Ishikawa (cell line): ENCODE data around the gene DCANP1.

Source experiments
- CEBPB ChIP-seq: IDR thresholded peaks from 2 replicates; pipeline ENCODE4 v1.6.1; 2012
- CREB1 ChIP-seq: IDR thresholded peaks from 2 replicates; pipeline ENCODE4 v1.6.1; 2012; ENCODE audit warnings: low read depth
- EGR1 ChIP-seq: IDR thresholded peaks from 2 replicates; pipeline ENCODE4 v1.6.1; 2012
- EP300 ChIP-seq: IDR thresholded peaks from 2 replicates; pipeline ENCODE4 v1.6.1; 2012; ENCODE audit warnings: borderline replicate concordance
- FOXM1 ChIP-seq: IDR thresholded peaks from 2 replicates; pipeline ENCODE4 v1.6.1; 2012; ENCODE audit warnings: low read depth, borderline replicate concordance
- NFIC ChIP-seq: IDR thresholded peaks from 2 replicates; pipeline ENCODE4 v1.6.1; 2012
- RAD21 ChIP-seq: IDR thresholded peaks from 2 replicates; pipeline ENCODE4 v1.6.1; 2012; ENCODE audit warnings: low read depth
- TAF1 ChIP-seq: IDR thresholded peaks from 2 replicates; pipeline ENCODE4 v1.6.1; 2012; ENCODE audit warnings: low read depth, mild to moderate bottlenecking
- TCF12 ChIP-seq: IDR thresholded peaks from 2 replicates; pipeline ENCODE4 v1.6.1; 2012; ENCODE audit warnings: low read depth
- TEAD4 ChIP-seq: IDR thresholded peaks from 2 replicates; pipeline ENCODE4 v1.6.1; 2012
- YY1 ChIP-seq: IDR thresholded peaks from 2 replicates; pipeline ENCODE4 v1.6.1; 2012; ENCODE audit warnings: low read depth
- ZBTB7A ChIP-seq: IDR thresholded peaks from 2 replicates; pipeline ENCODE4 v1.6.1; 2012; ENCODE audit warnings: low read depth
- TF ChIP-seq, protein P1 (sequence below): IDR thresholded peaks from 2 replicates; pipeline ENCODE4 v1.6.1; 2012
- TF ChIP-seq, protein P2 (sequence below): IDR thresholded peaks from 2 replicates; pipeline ENCODE4 v1.6.1; 2012
- TF ChIP-seq, protein P3 (sequence below): IDR thresholded peaks from 2 replicates; pipeline ENCODE4 v1.6.1; 2012; ENCODE audit warnings: low read depth, mild to moderate bottlenecking

The DCANP1 gene

DNA sequence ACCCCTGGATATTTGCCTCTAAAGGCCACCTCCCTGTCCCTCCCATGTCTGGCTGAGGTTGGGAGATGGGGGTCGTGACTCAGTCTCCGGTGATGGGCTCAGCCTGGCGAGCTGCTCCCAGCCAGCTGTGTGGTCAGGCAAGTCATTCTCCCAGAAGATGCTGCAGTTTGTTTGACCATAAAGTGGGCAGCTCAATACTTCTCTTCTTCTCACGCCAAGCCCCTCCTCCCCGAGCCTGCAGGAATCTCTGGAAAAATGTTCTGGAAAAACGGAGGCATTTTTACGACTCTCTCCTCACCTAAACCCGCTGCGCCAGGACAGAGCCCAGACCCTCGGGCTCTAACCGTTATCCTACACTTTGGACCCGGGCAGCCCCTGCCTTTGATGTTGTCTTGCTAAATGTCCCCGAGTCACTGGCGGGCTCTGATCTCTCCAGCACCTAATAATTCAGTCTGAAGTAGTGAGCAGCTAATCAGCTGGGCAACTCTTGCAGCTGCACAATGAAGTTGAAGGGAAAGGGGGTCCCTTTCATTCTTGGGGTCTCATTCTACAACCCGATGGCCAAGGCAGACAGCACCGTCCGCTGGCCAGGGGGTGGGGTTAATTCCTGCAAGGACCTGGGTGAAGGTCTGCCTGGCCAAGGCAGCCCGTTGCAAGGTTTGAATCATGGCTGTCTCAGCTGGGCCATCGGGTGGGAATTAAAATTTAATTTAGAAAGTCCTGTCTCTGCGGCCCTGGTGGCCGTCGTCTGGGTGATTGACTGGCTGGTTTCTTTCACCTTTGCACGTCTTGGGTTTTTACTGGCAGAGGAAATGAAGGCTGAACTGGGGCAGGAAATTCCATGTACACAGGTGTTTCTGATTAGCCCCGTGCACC, 12.3 kb downstream of the DCANP1 start:
- no peak for TF ChIP-seq NFIC
- no peak for TF ChIP-seq FOXM1
- no peak for TF ChIP-seq TCF12
- TF ChIP-seq EP300: no peak
- no peak for TF ChIP-seq CEBPB
- TF ChIP-seq ZBTB7A: no peak
- no peak for TF ChIP-seq RAD21
- TF ChIP-seq, protein P1, sequence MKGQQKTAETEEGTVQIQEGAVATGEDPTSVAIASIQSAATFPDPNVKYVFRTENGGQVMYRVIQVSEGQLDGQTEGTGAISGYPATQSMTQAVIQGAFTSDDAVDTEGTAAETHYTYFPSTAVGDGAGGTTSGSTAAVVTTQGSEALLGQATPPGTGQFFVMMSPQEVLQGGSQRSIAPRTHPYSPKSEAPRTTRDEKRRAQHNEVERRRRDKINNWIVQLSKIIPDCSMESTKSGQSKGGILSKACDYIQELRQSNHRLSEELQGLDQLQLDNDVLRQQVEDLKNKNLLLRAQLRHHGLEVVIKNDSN: no peak
- TF ChIP-seq EGR1: no peak

DNA sequence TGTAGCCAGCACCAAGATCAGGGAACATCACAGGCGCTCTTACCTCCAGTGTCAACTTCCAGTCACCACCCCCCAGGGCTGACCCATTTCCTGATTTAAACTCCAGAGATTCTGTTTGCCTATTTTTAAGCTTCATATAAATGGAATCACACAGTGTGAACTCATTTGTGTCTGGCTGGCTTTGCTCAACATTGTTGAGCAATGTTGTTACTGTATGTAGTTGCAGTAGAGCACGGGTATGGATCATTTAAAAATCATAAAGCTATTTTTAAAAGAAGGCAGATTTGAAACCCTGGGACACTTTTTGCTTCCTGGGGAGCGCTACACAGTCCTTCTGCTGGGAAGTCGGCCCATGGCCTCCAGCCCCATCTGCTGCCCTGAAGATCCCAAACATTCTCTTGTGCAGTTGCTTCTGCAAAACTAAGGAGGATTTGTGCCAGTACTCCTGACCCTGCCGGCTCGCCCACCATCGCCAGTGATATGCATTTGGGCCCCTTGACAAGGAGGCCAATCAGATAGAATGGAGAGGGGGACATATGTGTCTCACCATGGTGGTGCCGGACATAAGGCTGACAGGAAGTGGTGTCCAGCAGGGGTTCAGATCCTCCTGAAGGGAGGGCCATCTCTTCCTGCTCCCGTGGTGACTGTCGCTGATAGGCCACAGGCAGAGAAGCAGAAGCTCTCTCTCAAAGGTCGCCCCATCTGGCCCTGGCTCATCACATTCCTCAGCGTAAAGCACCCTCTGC, 13.3 kb downstream of the DCANP1 start:
- TF ChIP-seq TAF1 (no peak), ZBTB7A (no peak), YY1 (no peak), EP300 (no peak), EGR1 (no peak), RAD21 (no peak), CEBPB (no peak), CREB1 (no peak), NFIC (no peak), TCF12 (no peak), TEAD4 (no peak), FOXM1 (no peak)
- TF ChIP-seq, protein P1: no peak
- TF ChIP-seq, protein P2, sequence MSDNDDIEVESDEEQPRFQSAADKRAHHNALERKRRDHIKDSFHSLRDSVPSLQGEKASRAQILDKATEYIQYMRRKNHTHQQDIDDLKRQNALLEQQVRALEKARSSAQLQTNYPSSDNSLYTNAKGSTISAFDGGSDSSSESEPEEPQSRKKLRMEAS: no peak
- TF ChIP-seq, protein P3, sequence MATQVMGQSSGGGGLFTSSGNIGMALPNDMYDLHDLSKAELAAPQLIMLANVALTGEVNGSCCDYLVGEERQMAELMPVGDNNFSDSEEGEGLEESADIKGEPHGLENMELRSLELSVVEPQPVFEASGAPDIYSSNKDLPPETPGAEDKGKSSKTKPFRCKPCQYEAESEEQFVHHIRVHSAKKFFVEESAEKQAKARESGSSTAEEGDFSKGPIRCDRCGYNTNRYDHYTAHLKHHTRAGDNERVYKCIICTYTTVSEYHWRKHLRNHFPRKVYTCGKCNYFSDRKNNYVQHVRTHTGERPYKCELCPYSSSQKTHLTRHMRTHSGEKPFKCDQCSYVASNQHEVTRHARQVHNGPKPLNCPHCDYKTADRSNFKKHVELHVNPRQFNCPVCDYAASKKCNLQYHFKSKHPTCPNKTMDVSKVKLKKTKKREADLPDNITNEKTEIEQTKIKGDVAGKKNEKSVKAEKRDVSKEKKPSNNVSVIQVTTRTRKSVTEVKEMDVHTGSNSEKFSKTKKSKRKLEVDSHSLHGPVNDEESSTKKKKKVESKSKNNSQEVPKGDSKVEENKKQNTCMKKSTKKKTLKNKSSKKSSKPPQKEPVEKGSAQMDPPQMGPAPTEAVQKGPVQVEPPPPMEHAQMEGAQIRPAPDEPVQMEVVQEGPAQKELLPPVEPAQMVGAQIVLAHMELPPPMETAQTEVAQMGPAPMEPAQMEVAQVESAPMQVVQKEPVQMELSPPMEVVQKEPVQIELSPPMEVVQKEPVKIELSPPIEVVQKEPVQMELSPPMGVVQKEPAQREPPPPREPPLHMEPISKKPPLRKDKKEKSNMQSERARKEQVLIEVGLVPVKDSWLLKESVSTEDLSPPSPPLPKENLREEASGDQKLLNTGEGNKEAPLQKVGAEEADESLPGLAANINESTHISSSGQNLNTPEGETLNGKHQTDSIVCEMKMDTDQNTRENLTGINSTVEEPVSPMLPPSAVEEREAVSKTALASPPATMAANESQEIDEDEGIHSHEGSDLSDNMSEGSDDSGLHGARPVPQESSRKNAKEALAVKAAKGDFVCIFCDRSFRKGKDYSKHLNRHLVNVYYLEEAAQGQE: no peak

DNA sequence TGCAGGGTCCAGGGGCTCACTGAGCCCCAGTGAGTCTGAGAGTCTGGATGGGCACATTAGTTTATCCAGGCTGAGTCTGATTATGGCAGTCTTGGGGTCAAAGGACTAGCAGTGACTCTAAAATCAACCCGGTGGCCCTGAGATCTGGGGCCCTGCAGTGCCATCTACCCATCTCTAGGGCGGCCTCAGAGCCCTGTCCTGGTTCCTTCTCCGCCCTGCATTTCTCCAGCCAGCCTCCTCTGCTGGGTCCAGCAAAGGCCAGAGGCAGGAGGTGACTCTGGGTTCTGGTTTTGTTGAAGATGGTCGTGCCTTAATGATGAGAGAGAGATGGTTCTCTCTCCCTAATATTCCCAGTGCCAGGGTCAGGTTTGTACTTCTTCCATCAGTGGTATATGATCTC, 15.0 kb downstream of the DCANP1 start:
- TF ChIP-seq NFIC (no peak), RAD21 (no peak), FOXM1 (no peak), ZBTB7A (no peak), EP300 (no peak), TEAD4 (no peak), CREB1 (no peak), CEBPB (no peak), EGR1 (no peak), YY1 (no peak)
- TF ChIP-seq, protein P3: no peak
- TF ChIP-seq, protein P2: no peak
- TF ChIP-seq, protein P1: no peak

DNA sequence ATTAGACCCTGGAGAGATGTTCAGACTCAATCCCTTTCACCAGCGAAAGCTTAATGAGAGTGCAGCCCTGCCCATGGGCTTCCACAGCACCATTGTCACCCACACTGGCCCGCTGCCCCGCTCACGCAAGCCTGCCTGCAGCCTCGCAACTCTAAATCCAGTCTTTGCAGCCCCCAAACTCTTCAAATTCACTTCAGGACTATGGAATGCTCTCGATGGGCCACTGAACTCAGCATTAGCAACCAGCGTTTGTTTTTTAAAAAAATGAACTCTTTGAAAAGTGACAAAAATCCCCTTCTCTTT, 17.1 kb downstream of the DCANP1 start:
- TF ChIP-seq RAD21 (no peak), EP300 (no peak), TAF1 (no peak), CEBPB (no peak), FOXM1 (no peak), TCF12 (no peak), YY1 (no peak), NFIC (no peak)
- TF ChIP-seq, protein P2: no peak
